WTC11 (cell line): ENCODE results near the gene KIF6.

Experiments
- CREB1 ChIP-seq: sonication (generic); formaldehyde crosslinking; IDR thresholded peaks from 2 replicates; pipeline ENCODE4 v1.8.0; 2023; ENCODE audit warnings: mild to moderate bottlenecking, missing genetic modification reagents
- ZBTB43 ChIP-seq: sonication (generic); formaldehyde crosslinking; IDR thresholded peaks from 2 replicates; pipeline ENCODE4 v1.8.1; 2023; ENCODE audit warnings: mild to moderate bottlenecking, missing genetic modification reagents
- ZSCAN18 ChIP-seq: fragments of 250-450 bp; sonication (Bioruptor Pico); IDR thresholded peaks from 2 replicates; pipeline ENCODE4 v2.1.2; 2022; ENCODE audit warnings: mild to moderate bottlenecking, moderate library complexity
- TF ChIP-seq, protein P1 (sequence below): sonication (generic); formaldehyde crosslinking; IDR thresholded peaks from 2 replicates; pipeline ENCODE4 v1.8.1; 2022; ENCODE audit warnings: mild to moderate bottlenecking, missing genetic modification reagents, moderate library complexity, borderline replicate concordance
- TF ChIP-seq, protein P2 (sequence below): sonication (generic); formaldehyde crosslinking; IDR thresholded peaks from 2 replicates; pipeline ENCODE4 v1.8.1; 2022; ENCODE audit warnings: low read depth, missing genetic modification reagents, borderline replicate concordance
- TF ChIP-seq, protein P3 (sequence below): fragments of 200-600 bp; IDR thresholded peaks from 2 replicates; pipeline ENCODE4 v1.8.0; 2022; ENCODE audit warnings: antibody characterized with exemption

GRCh38 chr6:39365281-39366074 is 359.7 kb downstream of the KIF6 start:
- TF ChIP-seq ZBTB43 (CRISPR knock-in tag) (no peak), ZSCAN18 (no peak), CREB1 (CRISPR knock-in tag) (no peak)
- TF ChIP-seq, protein P1, sequence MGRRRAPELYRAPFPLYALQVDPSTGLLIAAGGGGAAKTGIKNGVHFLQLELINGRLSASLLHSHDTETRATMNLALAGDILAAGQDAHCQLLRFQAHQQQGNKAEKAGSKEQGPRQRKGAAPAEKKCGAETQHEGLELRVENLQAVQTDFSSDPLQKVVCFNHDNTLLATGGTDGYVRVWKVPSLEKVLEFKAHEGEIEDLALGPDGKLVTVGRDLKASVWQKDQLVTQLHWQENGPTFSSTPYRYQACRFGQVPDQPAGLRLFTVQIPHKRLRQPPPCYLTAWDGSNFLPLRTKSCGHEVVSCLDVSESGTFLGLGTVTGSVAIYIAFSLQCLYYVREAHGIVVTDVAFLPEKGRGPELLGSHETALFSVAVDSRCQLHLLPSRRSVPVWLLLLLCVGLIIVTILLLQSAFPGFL (CRISPR knock-in tag), result no peak
- TF ChIP-seq, protein P2, sequence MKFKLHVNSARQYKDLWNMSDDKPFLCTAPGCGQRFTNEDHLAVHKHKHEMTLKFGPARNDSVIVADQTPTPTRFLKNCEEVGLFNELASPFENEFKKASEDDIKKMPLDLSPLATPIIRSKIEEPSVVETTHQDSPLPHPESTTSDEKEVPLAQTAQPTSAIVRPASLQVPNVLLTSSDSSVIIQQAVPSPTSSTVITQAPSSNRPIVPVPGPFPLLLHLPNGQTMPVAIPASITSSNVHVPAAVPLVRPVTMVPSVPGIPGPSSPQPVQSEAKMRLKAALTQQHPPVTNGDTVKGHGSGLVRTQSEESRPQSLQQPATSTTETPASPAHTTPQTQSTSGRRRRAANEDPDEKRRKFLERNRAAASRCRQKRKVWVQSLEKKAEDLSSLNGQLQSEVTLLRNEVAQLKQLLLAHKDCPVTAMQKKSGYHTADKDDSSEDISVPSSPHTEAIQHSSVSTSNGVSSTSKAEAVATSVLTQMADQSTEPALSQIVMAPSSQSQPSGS (CRISPR knock-in tag), result no peak
- TF ChIP-seq, protein P3, sequence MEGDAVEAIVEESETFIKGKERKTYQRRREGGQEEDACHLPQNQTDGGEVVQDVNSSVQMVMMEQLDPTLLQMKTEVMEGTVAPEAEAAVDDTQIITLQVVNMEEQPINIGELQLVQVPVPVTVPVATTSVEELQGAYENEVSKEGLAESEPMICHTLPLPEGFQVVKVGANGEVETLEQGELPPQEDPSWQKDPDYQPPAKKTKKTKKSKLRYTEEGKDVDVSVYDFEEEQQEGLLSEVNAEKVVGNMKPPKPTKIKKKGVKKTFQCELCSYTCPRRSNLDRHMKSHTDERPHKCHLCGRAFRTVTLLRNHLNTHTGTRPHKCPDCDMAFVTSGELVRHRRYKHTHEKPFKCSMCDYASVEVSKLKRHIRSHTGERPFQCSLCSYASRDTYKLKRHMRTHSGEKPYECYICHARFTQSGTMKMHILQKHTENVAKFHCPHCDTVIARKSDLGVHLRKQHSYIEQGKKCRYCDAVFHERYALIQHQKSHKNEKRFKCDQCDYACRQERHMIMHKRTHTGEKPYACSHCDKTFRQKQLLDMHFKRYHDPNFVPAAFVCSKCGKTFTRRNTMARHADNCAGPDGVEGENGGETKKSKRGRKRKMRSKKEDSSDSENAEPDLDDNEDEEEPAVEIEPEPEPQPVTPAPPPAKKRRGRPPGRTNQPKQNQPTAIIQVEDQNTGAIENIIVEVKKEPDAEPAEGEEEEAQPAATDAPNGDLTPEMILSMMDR, result no peak
